Measurements from ENCODE around the gene ACO2. TPM values are rescaled to one million over a fixed set of nuclear protein-coding genes. Genes with fewer than 3 reads are reported as not detected.
A peak's percentile ranks its signal among the peaks of the same experiment; 100 is the strongest.

The ACO2 gene
- total and polyA plus RNA-seq, 2 of the 8 experiments (the other 6 are each of a cell fraction or from before 2014, with no cell fraction given), result 52.8 to 75.4 TPM

- DNase-seq (ENCODE audit: low read depth in 1 of 2, low spot score in 2 of 2) (no peak), FAIRE-seq (no peak)
- Histone ChIP-seq H3K79me2 (ENCODE audit: control insufficient read depth in 1 of 2, insufficient read depth in 2 of 2, low read length in 2 of 2) (no peaks in the 10 kb centered on the region; a peak in 1 of 4 replicates), H3K4me2 (ENCODE audit: insufficient read depth in 1 of 2, low read depth in 2 of 2, low read length in 2 of 2) (no peak overlapping the region), H2AK5ac (ENCODE audit: low read depth, low read length) (no peak overlapping the region), H3K9me3 (ENCODE audit: insufficient read depth in 2 of 2, low read depth in 1 of 2, low read length in 1 of 2) (no peaks in the 10 kb centered on the region), H4K20me1 (replicated peaks in 1 of 2; ENCODE audit: control insufficient read depth in 1 of 2, insufficient read depth in 2 of 2, low read length in 2 of 2) (peaks cover 9 to 24% of the 10 kb centered on the region in 2 experiments), H3K4me1 (replicated peaks in 1 of 4; ENCODE audit: control insufficient read depth in 3 of 4, insufficient read depth in 4 of 4, low read length in 3 of 4) (no peaks in the 10 kb centered on the region; a peak in 1 of 7 replicates), H4K5ac (ENCODE audit: insufficient read length, low read depth, low read length) (no peak overlapping the region), H4K91ac (replicated peaks; ENCODE audit: insufficient read length, low read length) (no peak overlapping the region), H3K79me1 (ENCODE audit: low read depth, low read length) (0 out of 2 replicates have a peak, but pooled peaks cover under 1% of the 10 kb centered on the region), H3K23me2 (ENCODE audit: low read depth, low read length) (no peaks in the 10 kb centered on the region), H3K18ac (ENCODE audit: extremely low read depth, low read length) (no peak overlapping the region), H3K9ac (replicated peaks in 1 of 4; ENCODE audit: extremely low read depth in 1 of 4, low read depth in 3 of 4, low read length in 3 of 4) (no peak overlapping the region), H2BK5ac (ENCODE audit: low read depth, low read length) (0 out of 2 replicates have a peak overlapping the region, but pooled peaks have one; percentile 21), H2AFZ (ENCODE audit: low read length) (no peak overlapping the region), H3K56ac (replicated peaks; ENCODE audit: insufficient read length, low read depth, low read length) (no peak overlapping the region), H3K14ac (ENCODE audit: insufficient read length) (no peak overlapping the region), H2BK15ac (ENCODE audit: low read length) (no peak overlapping the region), H3K27me3 (replicated peaks in 1 of 4; ENCODE audit: control insufficient read depth in 3 of 4, extremely low read depth in 1 of 4, insufficient read depth in 3 of 4, low read length in 3 of 4) (no peaks in the 10 kb centered on the region), H3K23ac (ENCODE audit: insufficient read length) (no peak overlapping the region), H2BK120ac (replicated peaks; ENCODE audit: low read depth, low read length) (no peak overlapping the region), H3K4ac (replicated peaks; ENCODE audit: insufficient read length, low read depth, low read length) (no peak overlapping the region), H3K36me3 (ENCODE audit: control insufficient read depth in 2 of 4, insufficient read depth in 4 of 4, low read length in 3 of 4) (peaks cover 18 to 48% (median 29%) of the 10 kb centered on the region in 4 experiments), H3K27ac (ENCODE audit: low read depth, low read length) (no peak overlapping the region), H2BK12ac (ENCODE audit: low read depth, low read length) (no peak overlapping the region), H3K4me3 (ENCODE audit: extremely low read depth in 1 of 4, insufficient read depth in 2 of 4, low read depth in 3 of 4, low read length in 4 of 4) (no peak overlapping the region), H2BK20ac (ENCODE audit: low read length) (no peak overlapping the region), H4K8ac (ENCODE audit: extremely low read depth, insufficient read depth, low read length) (no peak overlapping the region; the same call in 1 of the 2 replicates)
- WGBS, 2 experiments (ENCODE audit: extremely low coverage in 1 of 2, insufficient coverage in 1 of 2, insufficient read length in 1 of 2, insufficient replicate concordance in 2 of 2, low coverage in 1 of 2, low lambda C conversion rate in 2 of 2, missing lambda C conversion rate in 1 of 2), result 94% methylated on average over 12 of the region's 12 CpGs; no CpG with 5 or more reads in 1 of the 2 experiments
- ChIA-PET POLR2A (ENCODE audit: partially characterized antibody) (interaction anchor here (0.6 to 4.0 kb wide), 15 partner anchors 8 to 145 kb away, joined by 3 to 16 read pairs (median 4); partner anchors contain the start of genes ACO2, PHF5A and TEF), CTCF (ENCODE audit: partially characterized antibody) (interaction anchor here (0.6 to 4.8 kb wide), 41 partner anchors 9 to 166 kb away, joined by 3 to 52 read pairs (median 6); partner anchors contain the start of genes ACO2, PHF5A, POLR3H and TOB2)
- TF ChIP-seq POU5F1 (IDR thresholded peaks at IDR 0.05; ENCODE audit: low read depth, low read length), result no peak
- TF ChIP-seq KDM5A (IDR thresholded peaks at IDR 0.05; ENCODE audit: low read length), result no peak
- peak in 1 of 2 experiments; percentile 14; a peak in 1 of 3 replicates for TF ChIP-seq POLR2A (IDR thresholded peaks at IDR 0.05; ENCODE audit: control extremely low read depth in 1 of 2, low read depth in 2 of 2, low read length in 2 of 2)
- TF ChIP-seq POLR2AphosphoS5 (IDR thresholded peaks at IDR 0.05; ENCODE audit: low read depth, low read length), result peak; percentile 17; the same call in 1 of the 2 replicates
Measured at GRCh38 chr22:41526226-41526829, 57.4 kb downstream of the ACO2 start.

Data from H1 (cell line).